Ecto neural progenitor cell (in vitro differentiated cells): Measurements from ENCODE around the gene BCAP29.
"Not testable (repeated sequence)": the region's sequence is repeated elsewhere in the genome, so short reads cannot be mapped to it uniquely, and the experiment has no call there.

ENCODE experiments used
- DNase-seq: peaks from one replicate; pipeline ENCODE4 v3.0.0-alpha.2; 2018; ENCODE audit warnings: low spot score

BCAP29 gene, protein sequence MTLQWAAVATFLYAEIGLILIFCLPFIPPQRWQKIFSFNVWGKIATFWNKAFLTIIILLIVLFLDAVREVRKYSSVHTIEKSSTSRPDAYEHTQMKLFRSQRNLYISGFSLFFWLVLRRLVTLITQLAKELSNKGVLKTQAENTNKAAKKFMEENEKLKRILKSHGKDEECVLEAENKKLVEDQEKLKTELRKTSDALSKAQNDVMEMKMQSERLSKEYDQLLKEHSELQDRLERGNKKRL

DNA sequence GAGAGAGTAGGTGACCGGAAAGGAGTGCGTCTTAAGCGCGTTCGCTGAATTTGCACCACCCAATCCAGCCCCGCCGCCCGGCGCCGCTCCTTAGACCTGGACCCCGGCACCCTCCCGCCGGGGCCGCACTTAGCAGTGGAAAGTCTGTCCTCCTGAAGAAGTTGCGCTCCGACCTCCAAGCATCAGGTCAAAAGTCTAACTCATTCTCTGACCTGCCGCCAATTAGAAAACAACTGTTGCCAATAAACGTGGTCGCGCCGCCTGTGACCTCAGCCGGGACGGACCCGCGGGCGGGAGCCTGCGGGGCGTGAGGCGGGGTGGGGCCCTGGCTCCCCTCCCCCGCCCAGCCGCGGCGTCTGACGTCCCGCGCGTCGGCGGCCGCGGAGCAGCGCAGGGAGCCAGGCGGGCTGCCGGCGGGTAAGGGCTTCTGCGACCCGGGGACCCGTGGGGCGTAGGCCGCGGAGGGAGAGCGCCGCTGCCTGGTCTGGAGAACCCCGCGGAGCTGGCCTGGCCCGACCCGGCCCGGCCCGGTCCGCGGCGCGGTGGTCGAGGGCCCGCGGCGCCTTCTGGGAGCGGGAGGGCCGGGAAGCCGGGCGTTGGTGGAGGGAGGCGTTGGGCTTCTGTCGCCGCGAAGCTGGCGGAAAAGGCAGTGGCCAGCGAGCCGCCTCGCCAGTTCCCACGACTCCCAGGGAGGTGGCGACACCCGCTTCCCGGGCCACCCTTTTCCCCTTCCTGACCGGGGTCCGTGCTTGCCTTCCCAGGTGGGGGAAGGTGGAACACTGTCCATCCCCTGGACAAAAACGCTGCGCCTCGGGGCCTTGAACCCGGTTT is at the start of gene BCAP29:
TSS of gene BCAP29 (plus strand) at position 362 of the 831 bp plus-strand sequence. CDS start 527 bp downstream, outside the sequence.
- DNase-seq: peak; percentile 88

DNA sequence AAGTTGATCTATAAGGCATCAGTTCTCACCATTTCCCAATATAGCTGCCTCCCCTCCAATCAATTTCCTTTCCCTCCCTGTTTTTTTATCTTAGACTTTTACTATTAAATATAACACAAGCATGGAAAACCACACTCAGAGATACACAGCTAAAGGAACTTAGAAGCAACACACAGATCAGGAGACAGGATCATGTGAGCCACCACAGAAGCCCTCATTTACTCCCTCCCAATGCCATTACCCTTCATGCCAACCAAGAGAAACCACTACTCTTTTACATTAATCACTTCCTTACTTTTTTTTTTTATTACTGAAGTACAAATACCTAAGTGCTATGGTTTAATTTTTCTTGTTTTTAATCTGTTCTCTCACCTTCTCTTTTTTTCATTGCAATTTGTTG is 49.3 kb upstream of the BCAP29 start:
- no peak for DNase-seq

DNA sequence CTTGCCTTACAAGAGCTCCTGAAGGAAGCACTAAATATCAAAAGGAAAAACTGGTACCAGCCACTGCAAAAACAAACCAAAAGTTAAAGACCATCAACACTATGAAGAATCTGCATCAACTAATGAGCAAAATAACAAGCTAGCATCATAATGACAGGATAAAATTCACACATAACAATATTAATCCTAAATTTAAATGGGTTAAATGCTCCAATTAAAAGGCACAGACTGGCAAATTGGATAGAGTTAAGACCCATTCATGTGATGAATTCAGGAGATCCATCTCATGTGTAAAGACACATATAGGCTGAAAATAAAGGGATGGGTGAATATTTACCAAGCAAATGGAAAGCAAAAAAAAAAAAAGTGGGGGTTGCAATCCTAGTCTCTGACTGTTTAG is 45.9 kb upstream of the BCAP29 start:
- DNase-seq: no peak

DNA sequence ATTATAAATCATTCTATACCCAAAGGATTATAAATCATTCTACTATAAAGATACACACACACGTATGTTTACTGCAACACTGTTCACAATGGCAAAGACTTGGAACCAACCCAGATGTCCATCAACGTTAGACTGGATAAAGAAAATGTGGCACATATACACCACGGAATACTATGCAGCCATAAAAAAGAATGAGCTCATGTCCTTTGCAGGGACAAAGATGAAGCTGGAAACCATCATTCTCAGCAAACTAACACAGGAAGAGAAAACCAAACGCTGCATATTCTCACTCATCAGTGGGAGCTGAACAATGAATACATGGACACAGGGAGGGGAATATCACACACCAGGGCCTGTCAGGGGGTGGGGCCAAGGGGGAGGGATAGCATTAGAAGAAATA is 42.8 kb upstream of the BCAP29 start:
- DNase-seq: not testable (repeated sequence)

DNA sequence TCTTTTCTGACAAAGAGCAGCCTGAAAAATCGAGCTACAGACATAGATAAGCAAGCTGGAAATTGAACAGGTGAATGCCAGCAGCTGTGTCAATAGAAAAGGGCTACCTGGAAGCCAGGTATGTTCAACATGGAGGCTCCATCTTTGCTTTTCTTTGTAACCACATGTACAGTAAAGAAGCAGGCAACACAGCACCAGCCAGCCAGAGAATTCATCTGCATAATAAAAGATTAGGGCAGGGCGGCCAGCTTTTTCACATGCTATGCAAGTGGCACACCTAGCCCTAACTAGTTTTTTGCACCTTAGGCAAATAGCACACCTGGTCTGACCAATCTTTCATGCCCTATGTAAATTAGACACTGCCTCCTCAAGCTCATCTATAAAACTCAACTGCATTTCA is 42.0 kb upstream of the BCAP29 start:
- no peak for DNase-seq

DNA sequence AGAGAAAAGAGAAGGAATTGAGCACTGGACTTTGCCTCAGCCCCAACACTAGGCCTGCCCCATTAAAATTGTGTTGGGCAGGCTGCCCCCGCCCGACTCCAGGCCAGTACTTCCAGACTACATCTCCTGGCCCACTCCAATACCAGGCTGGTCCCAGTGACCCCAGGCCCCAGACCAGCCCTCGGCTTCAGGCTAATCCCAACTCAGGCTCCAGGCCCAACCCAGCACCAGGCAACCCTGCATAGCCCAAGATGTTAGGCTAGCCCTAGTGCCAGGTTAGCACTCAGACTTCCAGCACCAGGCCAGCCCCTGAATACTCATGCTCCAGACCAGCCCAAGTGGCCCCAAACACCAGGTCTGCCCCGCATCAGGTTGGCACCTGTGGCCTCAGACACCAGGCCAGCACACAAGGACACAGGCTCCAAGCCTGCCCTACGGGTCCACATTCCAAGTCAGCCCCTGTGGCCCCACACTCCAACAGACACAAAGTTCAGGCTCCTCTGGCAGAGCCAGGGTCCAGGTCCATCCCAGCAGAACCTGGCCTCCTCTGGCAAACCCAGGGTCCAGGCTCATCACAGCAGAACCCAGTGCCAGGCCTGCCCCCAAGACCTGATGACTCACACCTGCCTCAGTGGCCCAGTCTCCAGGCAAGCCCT is 36.6 kb upstream of the BCAP29 start:
- DNase-seq: no peak

DNA sequence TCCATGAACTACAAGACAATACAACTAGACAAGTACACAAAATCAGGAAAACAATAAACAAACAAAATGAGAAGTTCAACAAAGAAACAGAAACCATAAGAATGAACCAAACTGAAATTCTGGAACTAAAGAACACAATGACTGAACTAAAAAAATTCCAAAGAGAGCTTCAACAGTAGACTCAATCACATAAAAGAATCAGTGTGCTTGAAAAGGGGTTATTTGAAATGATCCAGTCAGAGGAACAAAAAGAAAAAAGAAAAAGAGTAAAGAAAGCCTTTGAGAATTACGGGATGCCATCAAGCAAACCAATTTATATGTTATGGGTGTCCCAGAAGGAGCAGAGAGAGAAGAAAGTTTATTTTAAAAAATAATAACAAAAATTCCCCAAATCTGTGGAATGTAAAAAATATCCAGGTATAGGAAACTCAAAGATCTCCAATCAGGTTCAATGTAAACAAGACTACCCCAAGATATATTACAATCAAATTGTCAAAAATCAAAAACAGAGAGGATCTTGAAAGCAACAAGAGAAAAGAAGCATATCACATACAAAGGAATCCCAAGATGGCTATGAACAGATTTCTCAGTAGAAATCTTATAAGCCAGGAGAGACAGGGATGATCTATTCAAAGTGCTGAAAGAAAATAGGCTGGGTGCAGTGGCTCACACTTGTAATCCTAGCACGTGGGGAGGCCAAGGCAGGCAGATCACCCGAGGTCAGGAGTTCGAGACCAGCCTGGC is 35.0 kb upstream of the BCAP29 start:
- DNase-seq: no peak

DNA sequence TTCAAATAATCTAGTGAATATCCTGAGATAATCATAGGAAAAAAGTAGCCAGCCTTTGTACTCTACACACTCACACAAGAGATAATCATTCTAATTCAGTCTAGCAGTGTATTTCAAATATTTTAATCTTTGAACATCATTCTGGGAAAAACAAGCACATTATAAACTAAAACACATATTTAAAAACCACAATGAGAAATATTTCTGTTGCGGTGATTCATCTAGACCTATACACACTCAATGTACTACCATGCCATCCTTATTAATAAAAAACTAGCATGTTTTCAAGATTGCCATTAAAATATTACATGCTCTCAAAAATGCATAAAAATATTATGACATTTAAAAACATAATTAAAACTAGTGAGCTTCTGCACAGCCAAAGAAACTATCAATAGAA is 28.1 kb upstream of the BCAP29 start:
- DNase-seq: no peak

DNA sequence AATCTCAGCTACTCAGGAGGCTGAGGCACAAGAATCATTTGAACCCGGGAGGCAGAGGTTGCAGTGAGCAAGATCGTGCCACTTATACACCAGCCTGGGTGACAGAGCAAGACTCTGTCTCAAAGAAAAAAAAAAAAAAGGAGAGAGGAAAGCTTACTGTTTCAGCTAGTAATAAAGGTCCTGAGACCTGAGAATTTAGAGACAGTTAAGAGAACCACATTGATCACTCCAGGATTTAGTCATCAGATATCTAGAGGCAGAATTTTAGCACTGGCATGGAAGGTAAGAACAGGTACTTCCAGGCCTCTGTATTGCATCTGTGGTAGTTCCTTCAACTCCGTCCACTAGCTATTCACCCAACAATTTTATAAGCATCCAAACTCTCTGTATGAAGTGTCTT is 24.2 kb upstream of the BCAP29 start:
- DNase-seq: no peak

DNA sequence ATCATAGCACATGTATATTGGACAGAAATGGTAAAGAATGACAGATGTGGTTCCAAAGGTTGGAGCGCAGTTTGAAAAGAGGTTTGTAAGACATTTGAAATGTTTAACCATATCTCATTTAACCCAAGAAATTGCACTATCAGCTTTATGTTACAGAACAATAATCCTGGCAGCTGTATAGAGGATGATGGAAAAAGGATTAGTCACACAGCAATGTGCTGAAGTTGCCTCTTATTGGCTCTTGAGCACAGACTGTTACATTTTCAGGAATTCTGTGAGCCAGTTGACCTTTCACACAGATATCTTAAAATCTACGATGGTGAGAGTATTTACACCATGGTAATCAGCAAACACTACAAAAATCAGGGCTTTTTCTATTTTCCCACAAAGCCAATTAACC is 20.2 kb upstream of the BCAP29 start:
- no peak for DNase-seq

DNA sequence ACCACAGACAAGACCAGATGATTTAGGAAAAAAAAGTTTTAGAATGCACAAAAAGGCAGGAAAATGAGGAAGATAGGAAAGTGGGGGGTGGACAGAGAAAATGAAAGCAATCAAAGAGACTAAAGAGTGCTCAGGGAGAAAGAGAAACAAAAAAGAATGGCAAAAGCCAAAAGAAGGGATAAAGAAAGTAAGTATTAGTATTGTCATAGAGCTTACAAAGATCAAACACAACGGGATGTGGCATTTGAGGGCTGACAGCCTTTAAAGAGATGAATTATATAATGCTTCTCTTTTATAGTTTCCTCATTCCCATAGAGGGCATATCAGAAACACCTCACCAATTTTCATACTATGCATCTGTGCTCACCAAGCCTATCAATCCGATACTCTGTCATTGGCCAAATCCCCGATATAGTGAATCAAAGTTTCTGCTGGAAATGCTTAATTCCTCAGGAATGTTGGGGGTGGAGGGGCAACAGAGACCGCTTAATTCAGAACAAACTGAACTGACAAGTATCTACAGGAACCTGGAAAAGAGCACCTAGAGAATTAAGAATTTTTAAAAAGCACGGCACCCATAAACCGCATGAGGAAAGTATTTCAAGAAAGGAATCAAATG is 19.0 kb upstream of the BCAP29 start:
- no peak for DNase-seq

DNA sequence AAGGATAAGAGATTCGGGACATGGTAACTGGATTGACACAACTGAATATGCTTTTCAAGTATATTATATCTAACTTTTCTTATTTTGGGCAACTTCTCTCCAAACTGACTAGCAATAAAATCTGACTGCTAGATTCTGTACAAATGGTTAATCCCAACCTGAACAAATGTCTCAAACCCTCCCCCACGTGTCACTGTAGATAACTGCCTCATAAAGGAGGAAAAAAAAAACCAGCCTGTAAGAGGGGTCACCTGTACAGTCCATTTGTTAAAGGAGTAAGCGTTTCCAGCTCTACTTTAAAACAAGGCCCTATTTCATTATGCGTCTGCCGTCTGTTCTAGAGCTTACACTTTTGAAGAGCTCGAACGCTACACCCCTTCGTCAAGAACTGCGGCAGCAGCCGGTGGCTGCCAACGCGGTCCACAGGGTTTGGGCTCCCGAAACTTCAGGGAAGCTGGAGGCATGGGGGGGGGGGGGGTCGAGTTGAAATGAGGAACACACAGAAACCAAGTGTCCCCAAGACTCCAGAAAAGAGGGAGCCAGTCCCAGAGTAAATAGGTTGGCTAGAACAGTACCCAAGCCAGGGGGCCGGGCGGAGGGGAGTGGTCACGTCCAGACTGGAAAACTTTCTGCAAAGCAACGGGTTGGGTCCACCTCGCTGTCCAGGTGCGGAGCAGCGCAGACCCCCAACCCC is 16.8 kb upstream of the BCAP29 start:
- no peak for DNase-seq

DNA sequence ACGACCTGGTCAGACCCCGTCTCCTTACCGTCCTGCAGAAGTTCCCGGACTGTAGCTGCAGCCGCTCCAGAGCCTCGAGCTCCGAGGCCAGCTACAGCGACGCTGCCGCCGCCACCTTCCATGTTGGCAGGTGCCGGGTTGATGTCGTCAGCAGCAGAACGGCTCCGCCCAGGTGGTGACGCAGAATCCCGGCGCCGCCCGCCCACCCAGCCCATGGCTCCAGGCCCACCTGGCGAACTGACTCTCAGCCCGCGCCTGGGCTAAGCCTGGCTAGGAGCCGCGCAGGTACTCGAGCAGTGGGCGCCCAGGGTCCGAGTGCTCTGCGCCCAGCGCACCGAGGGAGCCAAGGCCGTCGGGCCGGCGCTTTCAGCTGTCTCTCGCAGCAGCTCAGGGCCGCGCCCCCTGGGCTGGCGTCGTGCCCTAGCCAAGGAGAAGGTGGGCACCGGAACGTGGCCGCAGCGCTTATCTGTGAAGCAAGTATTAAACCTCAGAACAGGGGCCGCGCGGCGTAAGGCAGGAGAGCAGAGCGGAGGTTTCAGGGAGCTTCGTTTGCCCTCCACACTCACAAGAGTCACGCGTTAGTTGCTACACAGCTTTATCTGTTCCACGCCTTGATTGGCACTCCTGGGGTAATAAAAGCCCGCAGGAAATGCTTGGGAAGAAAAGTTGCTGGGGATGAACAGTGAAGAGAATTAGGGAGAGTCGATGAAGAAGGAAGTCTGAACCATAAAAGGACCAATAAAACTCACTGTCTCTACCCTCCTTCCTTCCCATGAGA is 16.1 kb upstream of the BCAP29 start, which contains the start of the genes COG5 and DUS4L:
TSS of gene COG5 (minus strand) at position 146 of the 778 bp plus-strand sequence. CDS start at position 122, 24 bp downstream.
TSS of gene DUS4L (plus strand) at position 197 of the 778 bp plus-strand sequence. CDS start 3,100 bp downstream, outside the sequence.
- peak; percentile 94 for DNase-seq

DNA sequence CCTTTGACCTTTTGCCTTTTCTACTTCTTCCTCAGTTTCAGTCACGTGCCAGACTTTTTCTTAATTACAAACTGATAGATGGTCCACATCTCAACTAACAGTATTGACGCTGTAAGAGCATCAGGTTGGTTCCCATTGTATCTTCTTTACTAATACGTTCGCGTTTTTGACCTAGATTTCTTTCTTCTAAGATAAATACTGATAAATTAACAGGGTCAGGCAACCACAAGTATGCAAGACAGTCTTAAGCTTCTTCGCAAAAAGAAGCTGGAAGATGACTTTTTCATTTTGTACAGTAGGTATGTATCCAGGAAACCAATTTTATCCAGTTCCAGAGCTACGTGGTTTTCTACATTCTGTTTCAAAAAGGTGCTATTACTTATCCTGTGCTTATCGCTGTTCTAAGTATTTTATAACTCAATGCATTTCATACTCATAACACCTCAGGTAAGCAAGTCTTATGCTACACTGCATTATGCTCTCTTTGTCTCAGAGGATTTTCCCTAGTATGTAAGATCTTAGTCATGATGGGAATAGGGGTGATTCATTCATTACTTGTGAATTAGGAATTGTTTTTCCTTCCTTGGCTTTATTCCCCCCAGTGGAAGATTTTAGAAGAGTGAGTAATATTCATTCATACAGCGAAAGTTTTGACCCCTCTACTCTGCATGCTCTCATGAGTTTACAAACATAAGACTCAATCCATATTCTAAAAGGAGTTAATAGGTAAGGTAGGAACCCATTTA is 15.3 kb upstream of the BCAP29 start:
- no peak for DNase-seq

DNA sequence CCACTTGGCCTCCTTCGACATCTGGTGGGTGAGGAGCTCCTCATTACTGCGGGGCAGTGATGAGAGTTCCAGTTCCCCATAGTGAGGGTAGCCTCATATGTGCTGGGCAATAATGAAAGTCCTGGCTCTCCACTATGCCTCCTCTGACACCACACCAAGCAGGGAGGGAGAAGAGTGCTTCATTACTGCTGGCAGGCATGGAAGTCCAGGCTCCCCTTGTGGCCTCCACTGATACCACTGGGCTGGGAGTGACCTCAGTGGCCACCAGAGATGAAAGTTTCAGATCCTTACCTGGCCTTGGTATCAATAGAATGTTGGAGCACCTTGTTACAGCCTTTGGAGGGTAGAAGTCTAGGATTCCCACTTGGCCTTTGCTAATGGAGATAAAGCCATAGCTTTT is 9.7 kb upstream of the BCAP29 start:
- DNase-seq: no peak

DNA sequence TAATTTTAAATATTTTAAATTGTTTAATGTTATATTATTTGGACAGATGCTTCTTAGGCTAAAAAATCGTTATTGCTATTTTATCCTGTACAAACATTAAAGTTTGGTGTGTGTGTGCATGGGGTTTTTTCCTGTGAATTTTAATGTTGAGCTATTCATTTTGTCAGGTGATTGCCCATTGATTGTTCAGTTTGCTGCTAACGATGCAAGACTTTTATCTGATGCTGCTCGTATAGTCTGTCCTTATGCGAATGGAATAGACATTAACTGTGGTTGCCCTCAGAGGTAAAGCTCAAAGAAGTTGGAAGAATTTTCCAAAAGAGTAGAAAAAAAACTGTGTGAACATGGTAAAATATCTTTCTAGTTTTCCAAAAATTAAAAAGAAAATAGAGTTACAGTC is 6.5 kb upstream of the BCAP29 start:
- no peak for DNase-seq

DNA sequence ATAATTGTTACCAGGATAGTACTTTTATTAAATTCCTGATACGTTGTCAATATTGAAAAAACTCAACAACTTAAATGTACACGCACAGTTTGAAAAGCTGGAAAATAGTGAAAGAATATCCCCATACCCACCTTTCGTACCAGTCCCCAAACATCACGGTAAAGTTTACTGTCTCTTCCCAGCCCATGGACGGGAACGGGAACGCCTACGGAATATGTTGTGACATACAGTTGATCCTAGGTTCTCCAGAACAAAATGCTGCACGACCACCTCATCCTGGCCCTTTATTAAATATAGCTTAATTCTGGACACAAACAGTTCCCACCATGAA is 527 bp upstream of the BCAP29 start:
- no peak for DNase-seq

DNA sequence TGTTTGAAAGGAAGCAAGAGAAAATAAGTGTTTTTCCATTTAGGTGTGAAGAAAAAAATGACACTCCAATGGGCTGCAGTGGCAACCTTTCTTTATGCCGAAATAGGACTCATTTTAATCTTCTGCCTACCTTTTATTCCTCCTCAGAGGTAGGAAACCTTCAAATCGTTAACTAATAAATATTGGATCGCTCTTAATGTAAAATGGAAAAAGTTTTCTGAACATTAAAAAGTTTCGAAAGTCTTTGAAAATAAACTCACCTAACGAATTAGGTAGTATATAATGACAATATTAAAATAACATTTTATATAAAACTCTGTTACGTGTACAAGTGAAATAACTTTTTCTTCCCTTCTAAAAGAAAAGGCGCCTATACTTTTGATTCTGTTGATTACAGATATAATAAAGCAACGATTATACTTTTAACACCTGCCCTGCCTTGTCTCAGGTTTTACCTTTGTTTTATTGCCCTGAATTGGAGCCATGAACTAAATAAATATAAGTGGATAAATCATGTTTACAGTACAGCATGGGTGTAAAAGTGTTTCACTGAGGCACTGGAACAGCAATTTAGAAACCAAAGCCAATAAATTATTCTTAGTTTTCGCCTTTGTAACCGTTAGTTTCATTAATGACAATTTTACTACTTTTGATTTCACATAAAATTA is 804 bp downstream of the BCAP29 start:
- DNase-seq: no peak

DNA sequence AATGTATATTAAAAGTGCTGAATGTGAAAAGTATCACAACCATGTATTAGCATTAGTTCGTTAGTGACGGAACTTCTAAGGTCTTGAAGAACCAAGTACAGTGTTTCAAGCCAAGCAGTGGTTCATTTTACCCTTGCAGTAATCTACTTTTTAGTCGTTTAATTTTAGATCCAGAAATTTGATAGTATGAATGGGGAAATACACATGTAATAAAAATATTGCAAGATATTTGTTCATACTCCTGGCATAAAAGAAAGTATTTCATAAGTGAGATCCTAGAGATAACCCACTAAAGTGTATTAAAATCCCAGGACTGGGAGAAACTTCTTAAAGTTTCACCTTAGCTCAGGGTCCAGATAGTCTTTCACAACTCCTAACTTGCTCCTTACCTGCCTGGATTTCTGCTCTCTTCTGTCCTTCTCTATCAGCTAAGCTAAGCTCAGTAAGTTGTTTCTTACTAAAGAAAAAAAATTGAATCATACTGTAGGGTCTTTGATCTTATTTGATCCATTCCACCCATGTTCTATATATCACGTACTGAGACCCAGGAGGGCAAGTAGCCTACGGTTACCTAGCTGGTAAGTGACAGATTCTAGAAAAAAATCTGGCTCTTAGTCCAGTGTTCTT is 1.5 kb downstream of the BCAP29 start:
- DNase-seq: no peak
